Stimulated activated CD4-positive, alpha-beta T cell treated with anti-CD3 and anti-CD28 coated beads, Interleukin-1b, Interleukin-23, amount 100 ng/mL, for 4 hours (primary cell): ENCODE results near the gene PDE1A.
"Not testable (repeated sequence)": the region's sequence is repeated elsewhere in the genome, so short reads cannot be mapped to it uniquely, and the experiment has no call there.

Experiments
- DNase-seq, 2 donors: peaks; one replicate each; pipeline ENCODE4 v3.0.0-alpha.2; 2020; ENCODE audit warnings: low read depth in 2 of 2

Gene PDE1A

GRCh38 chr2:182280118-182280517 lies 146.7 kb downstream of the PDE1A start:
- no peak for DNase-seq

DNA sequence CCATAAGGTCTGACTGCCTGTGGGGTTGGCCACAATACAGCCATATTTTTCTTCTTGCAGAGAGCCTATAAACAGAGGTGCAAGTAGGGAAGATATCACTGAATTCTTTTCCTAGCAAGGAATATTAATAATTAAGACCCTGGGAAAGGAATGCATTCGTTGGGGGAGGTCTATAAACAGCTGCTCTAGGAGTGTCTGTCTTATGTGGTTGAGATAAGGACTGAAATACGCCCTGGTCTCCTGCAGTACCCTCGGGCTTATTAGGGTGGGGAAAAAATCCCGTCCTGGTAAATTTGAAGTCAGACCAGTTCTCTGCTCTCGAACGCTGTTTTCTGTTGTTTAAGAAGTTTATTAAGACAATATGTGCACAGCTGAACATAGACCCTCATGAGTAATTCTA lies 150.2 kb downstream of the PDE1A start:
- not testable (repeated sequence) for DNase-seq

DNA sequence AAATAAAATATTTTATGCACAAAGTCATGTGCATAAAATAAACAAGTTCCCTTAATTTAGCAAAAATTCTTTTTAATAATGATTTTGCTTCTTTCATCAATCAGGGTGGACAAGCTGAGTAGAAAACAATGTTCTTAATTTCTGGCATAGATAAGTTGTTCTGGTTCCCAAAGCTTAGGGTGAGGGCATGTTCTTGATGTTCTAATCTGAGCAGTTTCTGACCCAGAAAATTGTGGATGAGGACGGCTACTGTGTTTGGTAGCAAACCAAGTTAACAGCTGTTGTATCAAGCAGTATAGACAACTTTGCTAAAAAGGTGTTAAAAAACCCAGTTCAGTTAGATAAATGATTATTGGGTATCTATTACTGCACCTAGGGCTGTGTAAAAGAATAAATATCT lies 158.9 kb downstream of the PDE1A start:
- no peak for DNase-seq

- no peak for DNase-seq
Measured at GRCh38 chr2:182266909-182267308, 159.9 kb downstream of the PDE1A start.

DNA sequence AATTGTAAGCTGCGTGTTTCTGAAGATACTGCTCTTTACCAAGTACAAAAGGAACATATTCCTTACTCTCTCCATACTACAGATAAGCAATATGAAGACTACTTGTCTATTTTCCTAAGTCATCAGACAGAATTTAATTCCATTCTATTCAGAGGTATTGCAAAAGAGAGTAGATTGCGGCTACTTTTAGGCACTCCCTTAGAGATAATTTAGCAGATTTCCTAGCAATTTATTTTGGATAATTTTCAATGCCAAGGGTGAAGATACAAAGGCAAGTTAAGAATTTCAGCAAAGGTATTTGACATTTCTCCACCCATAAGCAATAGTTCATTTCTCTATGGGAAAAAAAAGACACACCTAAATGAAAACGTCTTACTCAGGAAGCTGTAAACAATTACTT lies 161.1 kb downstream of the PDE1A start:
- no peak for DNase-seq

GRCh38 chr2:182261860-182262387 lies 164.9 kb downstream of the PDE1A start:
- no peak for DNase-seq

DNA sequence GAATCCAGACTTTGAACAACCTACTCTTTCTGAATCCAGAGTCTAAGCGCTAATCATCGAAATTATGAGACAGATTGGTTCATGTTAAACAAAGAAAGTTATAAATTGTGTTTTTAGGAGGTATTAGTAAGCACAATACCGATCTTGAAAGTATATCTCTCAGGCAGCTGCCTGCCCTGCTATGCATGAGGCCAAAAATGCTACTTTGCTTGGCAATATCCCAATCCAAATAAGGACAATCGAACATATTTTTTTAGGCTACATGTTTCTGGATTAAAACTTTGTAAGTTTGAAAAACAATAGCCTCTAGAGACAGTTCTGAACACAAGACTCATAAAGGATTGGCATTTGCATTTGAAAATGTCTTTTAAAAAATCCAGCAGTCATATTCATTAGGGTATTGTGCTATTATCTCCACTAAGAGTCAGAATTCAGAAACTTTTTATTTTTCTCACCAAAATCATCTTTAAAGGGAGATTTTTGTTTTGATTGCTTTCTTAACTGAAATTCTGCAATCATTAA lies 167.1 kb downstream of the PDE1A start:
- no peak for DNase-seq

- no peak for DNase-seq
Measured at GRCh38 chr2:182252534-182252933, 174.3 kb downstream of the PDE1A start.

DNA sequence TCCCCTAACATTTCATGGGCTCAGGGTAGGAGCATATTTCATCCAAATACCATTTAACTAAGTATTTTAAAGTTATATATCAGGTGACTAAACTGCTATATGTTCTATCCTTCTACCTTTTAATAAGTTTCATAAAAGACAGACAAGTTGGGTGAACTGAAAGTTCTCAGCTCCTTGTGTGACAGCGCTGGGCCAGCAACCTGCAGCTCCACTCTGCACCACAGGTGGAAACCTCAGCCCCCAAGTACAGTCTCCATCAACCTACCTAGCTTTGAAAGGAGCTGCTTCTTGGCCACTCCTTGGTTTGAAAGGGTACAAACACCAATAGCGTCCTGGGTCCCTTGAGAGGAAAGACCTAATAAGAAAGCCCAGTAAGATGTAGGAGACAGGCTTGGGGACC lies 177.9 kb downstream of the PDE1A start:
- no peak for DNase-seq

- DNase-seq, result no peak
Measured at GRCh38 chr2:182248362-182248761, 178.5 kb downstream of the PDE1A start.

- DNase-seq, result no peak
Measured at GRCh38 chr2:182247831-182248230, 179.0 kb downstream of the PDE1A start.

DNA sequence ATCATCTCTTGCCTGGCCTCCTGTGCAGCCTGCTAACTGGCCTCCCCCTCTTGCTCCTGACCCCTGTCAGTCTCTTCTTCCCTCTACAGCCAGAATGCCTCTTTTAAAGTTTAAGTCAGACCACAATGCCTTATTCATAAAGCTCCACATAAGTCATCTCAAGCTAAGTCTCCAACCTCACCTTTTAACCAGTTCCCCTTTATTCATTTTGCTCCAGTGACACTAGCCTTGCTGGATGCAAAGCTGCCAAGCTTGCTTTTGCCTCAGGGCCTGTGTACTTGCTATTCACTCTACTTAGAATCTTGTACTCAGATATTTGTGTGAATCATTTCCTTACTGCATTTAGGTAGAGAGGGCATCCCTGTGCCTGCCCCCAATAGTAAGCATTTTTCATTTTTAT lies 180.9 kb downstream of the PDE1A start:
- no peak for DNase-seq

DNA sequence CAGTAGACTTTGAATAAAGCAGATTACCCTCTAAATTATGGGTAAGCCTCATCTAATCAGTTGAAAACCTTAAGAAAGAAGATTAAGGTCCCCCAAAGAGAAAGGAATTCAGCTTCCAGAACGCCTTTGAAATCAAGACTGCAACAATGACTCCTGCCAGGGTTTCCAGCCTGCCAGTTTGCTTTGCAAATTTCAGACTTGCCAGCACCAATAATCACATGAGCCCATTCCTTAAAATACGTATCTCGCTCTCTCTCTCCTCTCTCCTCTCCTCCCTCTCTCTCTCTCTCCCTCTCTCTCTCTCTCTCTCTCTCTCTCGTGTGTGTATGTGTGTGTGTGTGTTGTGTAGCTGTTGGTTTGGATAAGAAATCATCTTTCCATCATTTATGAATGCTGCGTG lies 184.2 kb downstream of the PDE1A start:
- no peak for DNase-seq

GRCh38 chr2:182241936-182242335 lies 184.9 kb downstream of the PDE1A start:
- no peak for DNase-seq

DNA sequence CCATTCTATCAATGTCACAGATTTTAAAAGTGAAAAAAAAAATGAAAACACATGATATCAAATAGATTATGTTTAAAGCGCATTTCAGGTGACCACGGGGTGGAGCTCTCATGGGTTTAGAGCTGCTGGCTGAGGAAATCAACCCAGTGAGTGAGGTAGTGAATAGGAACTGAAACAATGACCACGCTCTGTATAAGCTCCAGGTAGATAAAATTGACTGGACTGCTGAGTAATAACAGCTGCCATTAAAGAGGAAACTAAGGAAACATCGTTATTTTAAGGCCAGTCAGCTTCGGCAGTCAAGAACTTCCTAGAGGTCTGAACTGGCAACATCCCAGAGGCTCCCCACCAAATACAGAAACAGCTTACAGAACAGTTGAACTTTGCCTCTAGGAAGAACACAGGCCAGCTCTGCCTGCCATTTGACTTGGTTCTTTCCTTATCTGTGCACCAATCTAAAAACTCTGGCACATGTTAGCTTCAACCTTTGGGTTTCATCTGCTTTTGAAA lies 185.9 kb downstream of the PDE1A start:
- no peak for DNase-seq

- no peak for DNase-seq
Measured at GRCh38 chr2:182230561-182230960, 196.3 kb downstream of the PDE1A start.

GRCh38 chr2:182229297-182229696 lies 197.5 kb downstream of the PDE1A start:
- no peak for DNase-seq

- DNase-seq, result no peak
Measured at GRCh38 chr2:182228741-182229140, 198.1 kb downstream of the PDE1A start.

GRCh38 chr2:182228073-182228473 lies 198.8 kb downstream of the PDE1A start:
- no peak for DNase-seq

DNA sequence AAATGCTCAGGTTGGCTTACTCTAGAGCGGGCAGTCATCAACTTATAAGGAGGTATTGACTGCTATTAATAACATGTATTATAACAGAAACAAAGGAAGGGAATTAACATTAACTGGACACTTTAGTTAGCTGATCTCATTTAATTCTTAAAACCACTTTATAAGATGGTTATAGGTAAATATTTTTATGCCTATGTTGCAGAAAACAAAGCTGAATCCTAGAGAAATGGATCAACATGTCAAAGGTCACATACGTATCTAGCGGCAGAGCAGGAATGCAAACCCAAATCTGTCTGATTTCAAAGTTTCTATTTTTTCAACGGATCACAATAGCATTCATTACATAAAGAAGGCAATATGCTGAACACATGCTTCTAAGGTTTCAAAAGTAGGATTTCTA lies 200.0 kb downstream of the PDE1A start:
- DNase-seq, result no peak

DNA sequence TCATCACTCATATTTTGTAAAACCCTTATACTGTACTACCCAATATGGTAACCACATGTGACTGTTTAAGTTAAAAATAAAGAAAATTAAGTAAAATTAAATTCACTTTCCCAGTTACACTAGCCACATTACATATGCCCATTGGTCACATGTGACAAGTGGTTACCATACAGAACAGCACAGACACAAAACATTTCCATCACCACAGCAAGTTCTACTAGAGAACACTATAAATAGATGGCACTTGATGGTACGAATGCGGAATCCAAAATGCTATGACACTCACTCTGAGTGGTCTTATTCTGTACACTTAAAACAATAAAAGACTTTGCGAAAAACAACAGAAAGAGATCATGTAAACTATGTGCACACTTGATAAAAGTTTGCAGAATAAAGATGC lies 202.2 kb downstream of the PDE1A start:
- DNase-seq, result no peak

DNA sequence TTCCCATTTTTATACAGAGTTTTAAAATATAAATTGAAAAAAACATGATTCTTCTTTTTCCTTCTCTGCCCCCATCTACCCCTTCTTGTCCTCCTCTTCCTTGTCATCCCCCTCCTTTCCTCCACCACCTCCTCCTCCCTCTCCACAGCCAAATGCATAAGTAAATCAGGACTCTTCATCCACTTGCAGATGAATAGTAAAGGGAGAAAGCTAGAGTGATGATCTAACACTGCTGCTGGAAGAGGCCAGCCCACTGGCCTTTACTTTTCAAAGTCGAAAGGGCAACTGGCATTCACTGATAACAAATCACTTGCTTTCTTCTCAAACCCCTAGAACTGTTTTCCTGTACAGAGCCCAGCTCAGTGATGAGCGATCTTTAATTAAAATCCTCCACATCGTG lies 205.8 kb downstream of the PDE1A start:
- DNase-seq, result no peak

- no peak for DNase-seq
Measured at GRCh38 chr2:182220335-182220734, 206.5 kb downstream of the PDE1A start.

DNA sequence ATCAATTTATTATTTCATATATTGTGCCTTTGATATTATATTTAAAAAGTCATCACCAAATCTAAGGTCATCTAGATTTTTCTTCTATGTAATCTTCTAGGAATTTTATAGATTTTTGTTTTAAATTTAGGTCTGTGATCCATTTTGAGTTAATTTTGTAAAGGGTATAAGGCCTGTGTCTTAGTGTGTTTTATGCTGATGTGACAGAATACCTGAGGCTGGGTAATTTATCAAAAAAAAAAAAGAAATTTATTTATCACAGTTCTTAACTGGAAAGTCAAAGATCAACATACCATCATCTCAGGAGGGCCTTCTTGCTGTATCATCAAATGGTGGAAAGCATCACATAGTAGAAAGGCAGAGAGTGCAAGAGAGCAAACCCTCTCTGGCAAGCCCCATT lies 216.2 kb downstream of the PDE1A start:
- no peak for DNase-seq
